ENCODE results near the gene YDJC. TPM values are rescaled to one million over a fixed set of nuclear protein-coding genes. Genes with fewer than 3 reads are reported as not detected.

Gene YDJC
- total RNA-seq, 2 donors from 2014 or later = 21.1 to 35.4 TPM

DNA sequence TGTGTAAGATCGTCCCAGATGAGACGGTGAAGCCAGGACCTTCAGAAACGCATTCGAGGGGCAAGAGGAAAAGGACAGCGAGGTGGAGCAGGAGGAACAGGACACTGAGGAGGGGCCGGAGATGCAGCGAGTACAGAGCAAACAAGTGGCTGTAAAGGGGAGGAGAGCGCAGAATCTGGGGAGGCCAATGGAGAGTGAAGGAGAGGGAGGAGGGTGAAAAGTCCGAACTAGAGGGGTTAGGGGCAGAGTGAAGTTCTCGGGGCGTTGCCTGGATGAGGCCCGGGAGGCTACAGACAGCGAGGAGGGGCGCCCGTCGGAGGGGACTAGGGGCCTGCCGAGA is 27.2 kb upstream of the YDJC start:
- no peak overlapping the region for H3K9ac ChIP-seq (ENCODE audit: low read depth in 2 of 2, low read length in 2 of 2)

GRCh38 chr22:21652547-21653545 is 23.0 kb upstream of the YDJC start:
- no peaks in the 10 kb centered on the region for H3K36me3 ChIP-seq
- H3K4me3 ChIP-seq = peak overlapping the region; percentile 70
- H3K27ac ChIP-seq = no peak overlapping the region
- TF ChIP-seq CTCF (IDR thresholded peaks at IDR 0.05) = no peak
- H3K27me3 ChIP-seq = no peaks in the 10 kb centered on the region
- intact Hi-C loops (cut with DNase I) = no loop called here
- no peak for DNase-seq
- peak overlapping the region in 1 of 2 donors; percentile 70 for H3K9ac ChIP-seq (ENCODE audit: low read depth in 2 of 2, low read length in 2 of 2)
- peaks cover 14% of the 10 kb centered on the region for H3K4me1 ChIP-seq
- no peaks in the 10 kb centered on the region for H3K9me3 ChIP-seq

More for the DNA sequence above, 27.2 kb upstream of the YDJC start:
- Histone ChIP-seq H3K27me3 (no peaks in the 10 kb centered on the region), H3K4me1 (peaks cover 4% of the 10 kb centered on the region), H3K4me3 (peak overlapping the region; percentile 74), H3K36me3 (no peaks in the 10 kb centered on the region), H3K27ac (no peak overlapping the region), H3K9me3 (no peaks in the 10 kb centered on the region)
- DNase-seq = no peak
- intact Hi-C loops (cut with DNase I) = no loop called here
- no peak for TF ChIP-seq CTCF (IDR thresholded peaks at IDR 0.05)

DNA sequence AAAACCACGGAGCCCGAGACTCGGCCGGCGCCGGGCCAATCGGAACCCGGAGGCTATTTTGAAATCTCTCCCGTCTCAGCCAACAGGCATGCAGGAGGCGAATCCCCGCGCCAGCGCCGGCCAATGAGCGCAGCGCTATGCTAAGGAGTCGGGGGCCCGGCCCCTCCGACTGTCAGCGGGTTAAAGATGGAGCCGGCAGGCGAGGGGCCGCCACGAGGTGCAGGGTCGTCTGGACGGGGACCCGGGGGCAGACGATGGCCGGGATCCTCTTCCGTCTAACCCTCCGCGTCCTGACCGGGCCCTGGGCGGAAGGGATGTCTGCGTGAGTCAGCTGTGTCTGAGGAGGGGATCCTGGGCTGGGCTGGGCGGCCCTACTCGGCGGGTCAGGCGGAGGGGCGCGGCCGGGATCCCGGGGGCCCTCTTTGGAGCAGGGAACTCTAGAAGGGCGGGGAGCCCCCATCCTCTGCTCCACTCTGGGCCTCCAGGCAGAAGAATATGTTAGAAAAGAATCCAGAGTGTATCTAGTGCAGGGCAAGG is 22.3 kb upstream of the YDJC start:
- peak; percentile 94 for DNase-seq
- H3K36me3 ChIP-seq = no peaks in the 10 kb centered on the region
- TF ChIP-seq CTCF (IDR thresholded peaks at IDR 0.05) = no peak
- no peaks in the 10 kb centered on the region for H3K27me3 ChIP-seq
- H3K9me3 ChIP-seq = no peaks in the 10 kb centered on the region
- peaks cover 14% of the 10 kb centered on the region for H3K4me1 ChIP-seq
- H3K27ac ChIP-seq = no peak overlapping the region
- H3K4me3 ChIP-seq = peak overlapping the region; percentile 70
- intact Hi-C loops (cut with DNase I) = no loop called here
- peak overlapping the region; percentile 61 to 70 for H3K9ac ChIP-seq (ENCODE audit: low read depth in 2 of 2, low read length in 2 of 2)

DNA sequence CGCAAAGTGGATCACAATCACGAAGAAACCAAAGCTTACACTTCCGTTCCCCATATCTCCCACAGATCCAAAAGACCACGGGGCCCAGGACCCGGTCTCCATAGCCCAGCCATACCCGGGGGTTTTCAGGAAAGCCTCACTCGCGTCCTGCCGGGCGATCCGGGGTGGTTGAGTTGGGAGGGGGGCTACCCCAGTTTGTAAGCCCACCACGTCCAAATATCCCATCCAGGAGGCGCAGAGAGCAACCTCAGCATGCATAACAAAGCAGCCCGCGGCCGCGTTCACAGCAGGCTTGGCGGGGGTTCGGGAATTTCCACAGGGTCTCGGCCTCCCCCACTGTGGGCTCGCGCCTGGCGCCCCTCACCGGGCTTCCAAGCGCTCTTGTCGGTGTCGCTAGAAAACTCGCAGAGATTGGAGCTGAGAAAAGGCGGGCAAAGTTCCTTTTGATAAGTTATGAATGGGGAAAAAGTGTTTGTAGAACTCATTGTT is 21.7 kb upstream of the YDJC start:
- H3K4me1 ChIP-seq = peaks cover 14% of the 10 kb centered on the region
- TF ChIP-seq CTCF (IDR thresholded peaks at IDR 0.05) = no peak
- DNase-seq = no peak
- H3K27me3 ChIP-seq = no peaks in the 10 kb centered on the region
- no peaks in the 10 kb centered on the region for H3K36me3 ChIP-seq
- no peaks in the 10 kb centered on the region for H3K9me3 ChIP-seq
- H3K4me3 ChIP-seq = peak overlapping the region; percentile 70
- H3K27ac ChIP-seq = no peak overlapping the region
- peak overlapping the region; percentile 52 to 61 for H3K9ac ChIP-seq (ENCODE audit: low read depth in 2 of 2, low read length in 2 of 2)
- intact Hi-C loops (cut with DNase I) = no loop called here

DNA sequence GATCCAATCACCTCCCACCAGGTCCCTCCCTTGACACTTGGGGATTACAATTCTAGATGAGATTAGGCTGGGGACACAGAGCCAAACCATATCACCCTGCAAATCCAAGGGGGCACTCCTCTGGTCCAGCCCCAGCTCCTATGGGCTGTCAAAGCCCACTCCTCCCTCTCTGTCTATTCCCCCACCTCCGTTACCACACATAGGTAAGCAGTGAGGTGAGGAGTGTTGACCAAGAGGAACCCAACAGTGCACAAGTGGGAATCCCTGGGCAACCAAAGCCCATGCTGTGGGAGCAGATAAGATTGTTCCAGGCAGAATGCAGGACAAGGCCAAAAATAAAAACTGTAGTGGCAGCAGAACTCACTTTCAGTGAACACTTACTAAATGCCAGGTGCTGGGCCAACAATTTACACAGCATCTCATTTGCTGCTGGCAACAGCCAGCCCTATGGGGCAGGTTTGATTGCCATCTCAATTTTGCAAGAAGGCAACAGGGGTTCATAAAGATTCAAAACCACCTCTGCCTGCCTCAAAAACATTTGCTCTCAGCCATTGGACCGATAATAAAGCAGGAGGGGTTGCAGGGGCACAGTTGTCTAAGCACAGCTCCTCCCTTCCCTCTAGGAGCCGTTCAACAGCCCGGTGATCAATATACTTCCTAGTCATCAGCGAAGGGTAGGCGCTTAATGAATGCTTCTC is 21.1 kb upstream of the YDJC start:
- Histone ChIP-seq H3K27me3 (no peaks in the 10 kb centered on the region), H3K27ac (no peak overlapping the region), H3K9me3 (no peaks in the 10 kb centered on the region), H3K36me3 (no peaks in the 10 kb centered on the region), H3K9ac (ENCODE audit: low read depth in 2 of 2, low read length in 2 of 2) (peak overlapping the region in 1 of 2 donors; percentile 61), H3K4me1 (peaks cover 14% of the 10 kb centered on the region), H3K4me3 (peak overlapping the region; percentile 70)
- intact Hi-C loops (cut with DNase I) = no loop called here
- TF ChIP-seq CTCF (IDR thresholded peaks at IDR 0.05) = no peak
- DNase-seq = no peak
